ENCODE measurements around the gene SYTL2.

The SYTL2 gene

DNA sequence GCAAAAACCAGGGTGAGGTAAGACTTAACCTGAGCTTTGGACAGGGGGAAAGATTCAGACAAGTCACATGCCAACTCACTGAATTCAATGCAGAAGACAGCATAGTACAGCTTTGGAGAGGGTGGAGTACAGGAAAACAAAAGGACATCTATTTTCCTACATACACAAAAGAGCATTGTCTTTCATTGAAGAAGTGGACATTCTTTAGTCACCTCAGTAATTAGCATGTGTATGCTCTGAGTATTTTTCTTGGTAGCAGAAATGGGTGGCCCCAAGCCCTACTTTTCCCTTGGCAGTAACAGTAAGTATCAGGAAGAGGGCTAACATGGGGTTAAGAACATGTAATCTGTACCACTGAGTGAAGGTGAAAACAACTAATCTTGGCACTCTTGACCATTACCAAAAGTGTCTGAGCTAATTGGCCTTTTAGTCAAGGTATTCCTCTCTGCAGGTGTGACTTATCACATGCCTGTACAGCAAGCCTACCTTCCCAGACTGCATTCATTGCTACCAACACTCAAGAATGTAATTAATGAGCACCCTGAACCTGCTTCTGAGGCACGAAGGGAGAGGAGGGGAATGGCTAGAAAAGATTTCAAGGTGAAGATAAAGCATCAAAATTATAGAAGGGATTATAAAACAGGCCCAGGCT, 33.9 kb downstream of the SYTL2 start:
- DNase-seq (ENCODE audit: low spot score in 2 of 2): peak; percentile 60 to 91
- H3K9me3 ChIP-seq: no peaks in the 10 kb centered on the region
- in situ Hi-C loops (cut with MboI; ENCODE audit: low sequenced_read_pairs): no loop called here
- no peaks in the 10 kb centered on the region for H3K36me3 ChIP-seq (replicated peaks)
- peaks cover 13% of the 10 kb centered on the region for H3K4me1 ChIP-seq
- no peak overlapping the region for H3K4me3 ChIP-seq
- H3K27me3 ChIP-seq (ENCODE audit: low read depth): no peaks in the 10 kb centered on the region

- no peak overlapping the region for H3K4me3 ChIP-seq
- H3K36me3 ChIP-seq (replicated peaks): no peaks in the 10 kb centered on the region
- in situ Hi-C loops (cut with MboI; ENCODE audit: low sequenced_read_pairs): no loop called here
- no peaks in the 10 kb centered on the region for H3K9me3 ChIP-seq
- H3K4me1 ChIP-seq: peaks cover 13% of the 10 kb centered on the region
- H3K27me3 ChIP-seq (ENCODE audit: low read depth): no peaks in the 10 kb centered on the region
- DNase-seq (ENCODE audit: low spot score in 2 of 2): no peak
Observed at GRCh38 chr11:85774256-85775101, 36.5 kb downstream of the SYTL2 start.

- DNase-seq (ENCODE audit: low spot score in 2 of 2): no peak
- no peaks in the 10 kb centered on the region for H3K36me3 ChIP-seq (replicated peaks)
- in situ Hi-C loops (cut with MboI; ENCODE audit: low sequenced_read_pairs): no loop called here
- no peaks in the 10 kb centered on the region for H3K27me3 ChIP-seq (ENCODE audit: low read depth)
- no peaks in the 10 kb centered on the region; the same call in 1 of the 2 replicates for H3K9me3 ChIP-seq
- peaks cover 13% of the 10 kb centered on the region for H3K4me1 ChIP-seq
- H3K4me3 ChIP-seq: no peak overlapping the region
Observed at GRCh38 chr11:85772695-85773094, 38.2 kb downstream of the SYTL2 start.

DNA sequence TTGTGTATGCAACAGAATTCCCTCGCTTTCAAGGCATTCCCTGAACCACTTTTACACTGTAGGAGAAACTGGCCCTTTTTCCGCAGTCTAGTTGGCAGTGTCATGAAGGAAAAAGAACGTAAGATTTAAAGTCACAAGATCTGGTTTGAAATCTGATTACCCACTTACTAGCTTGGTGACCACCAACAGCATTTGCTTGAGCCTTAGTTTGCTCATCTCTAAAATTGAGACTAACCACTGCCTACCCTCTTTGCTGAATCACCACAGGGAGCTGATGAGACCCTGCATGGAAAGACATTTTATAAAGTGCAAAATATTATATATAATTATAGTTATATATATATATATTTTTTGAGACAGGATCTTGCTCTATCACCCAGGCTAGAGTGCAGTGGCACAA, 39.4 kb downstream of the SYTL2 start:
- no peak for DNase-seq (ENCODE audit: low spot score in 2 of 2)
- in situ Hi-C loops (cut with MboI; ENCODE audit: low sequenced_read_pairs): no loop called here
- no peaks in the 10 kb centered on the region; the same call in 1 of the 2 replicates for H3K9me3 ChIP-seq
- peaks cover 4% of the 10 kb centered on the region for H3K4me1 ChIP-seq
- H3K36me3 ChIP-seq (replicated peaks): no peaks in the 10 kb centered on the region
- no peaks in the 10 kb centered on the region; the same call in 1 of the 2 replicates for H3K27me3 ChIP-seq (ENCODE audit: low read depth)
- no peak overlapping the region for H3K4me3 ChIP-seq

GRCh38 chr11:85769771-85770170, 41.2 kb downstream of the SYTL2 start:
- Histone ChIP-seq H3K9me3 (no peaks in the 10 kb centered on the region; the same call in 1 of the 2 replicates), H3K36me3 (replicated peaks) (no peaks in the 10 kb centered on the region), H3K4me1 (no peaks in the 10 kb centered on the region), H3K27me3 (ENCODE audit: low read depth) (no peaks in the 10 kb centered on the region; the same call in 1 of the 2 replicates), H3K4me3 (no peak overlapping the region)
- DNase-seq (ENCODE audit: low spot score in 2 of 2): no peak
- in situ Hi-C loops (cut with MboI; ENCODE audit: low sequenced_read_pairs): no loop called here

DNA sequence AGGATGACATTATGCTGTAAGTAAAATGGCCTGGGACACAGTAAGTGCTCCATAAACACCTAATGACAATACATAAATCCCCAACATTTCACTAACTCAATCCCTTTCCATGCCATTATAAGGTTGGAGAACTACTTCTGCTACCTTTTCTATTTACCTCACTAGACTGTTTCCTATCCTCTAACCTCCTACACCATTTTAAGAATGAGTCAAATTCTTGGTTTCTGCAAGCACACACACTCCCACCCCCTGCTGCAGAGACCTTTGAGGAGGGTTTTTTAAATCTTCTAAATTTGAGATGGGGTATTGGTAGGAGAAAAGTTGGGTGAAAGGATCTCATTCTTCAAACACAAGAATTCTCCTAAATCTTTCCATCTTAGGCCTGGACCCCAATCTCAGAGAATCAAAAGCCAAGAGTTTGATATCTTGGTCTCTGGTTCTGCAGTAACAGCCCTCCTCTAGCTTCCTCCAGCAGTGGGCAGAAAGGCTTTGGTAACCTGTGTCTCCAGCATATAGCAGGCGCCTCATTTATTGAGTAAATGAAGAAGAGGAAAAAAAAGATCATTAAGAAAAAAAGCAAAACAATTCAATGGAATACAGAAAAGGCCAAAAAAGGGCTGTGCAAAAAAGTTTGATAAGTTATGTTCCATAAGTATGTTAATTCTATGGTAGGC, 42.3 kb downstream of the SYTL2 start:
- Histone ChIP-seq H3K4me1 (no peaks in the 10 kb centered on the region), H3K4me3 (no peak overlapping the region), H3K27me3 (ENCODE audit: low read depth) (no peaks in the 10 kb centered on the region; the same call in 1 of the 2 replicates), H3K36me3 (replicated peaks) (no peaks in the 10 kb centered on the region), H3K9me3 (no peaks in the 10 kb centered on the region; the same call in 1 of the 2 replicates)
- DNase-seq (ENCODE audit: low spot score in 2 of 2): no peak
- in situ Hi-C loops (cut with MboI; ENCODE audit: low sequenced_read_pairs): no loop called here

GRCh38 chr11:85767246-85767945, 43.5 kb downstream of the SYTL2 start:
- Histone ChIP-seq H3K4me3 (no peak overlapping the region), H3K36me3 (replicated peaks) (no peaks in the 10 kb centered on the region), H3K4me1 (no peaks in the 10 kb centered on the region), H3K9me3 (no peaks in the 10 kb centered on the region; the same call in 1 of the 2 replicates), H3K27me3 (ENCODE audit: low read depth) (no peaks in the 10 kb centered on the region; the same call in 1 of the 2 replicates)
- DNase-seq (ENCODE audit: low spot score in 2 of 2): no peak
- in situ Hi-C loops (cut with MboI; ENCODE audit: low sequenced_read_pairs): no loop called here

- DNase-seq (ENCODE audit: low spot score in 2 of 2): no peak
- H3K4me1 ChIP-seq: no peaks in the 10 kb centered on the region
- no peaks in the 10 kb centered on the region; the same call in 1 of the 2 replicates for H3K9me3 ChIP-seq
- no peak overlapping the region for H3K4me3 ChIP-seq
- no peaks in the 10 kb centered on the region for H3K36me3 ChIP-seq (replicated peaks)
- no peaks in the 10 kb centered on the region; the same call in 1 of the 2 replicates for H3K27me3 ChIP-seq (ENCODE audit: low read depth)
- in situ Hi-C loops (cut with MboI; ENCODE audit: low sequenced_read_pairs): no loop called here
Observed at GRCh38 chr11:85766721-85767161, 44.2 kb downstream of the SYTL2 start.

GRCh38 chr11:85764796-85765195, 46.1 kb downstream of the SYTL2 start:
- no peak for DNase-seq (ENCODE audit: low spot score in 2 of 2)
- Histone ChIP-seq H3K36me3 (replicated peaks) (no peaks in the 10 kb centered on the region), H3K4me3 (no peak overlapping the region), H3K4me1 (no peaks in the 10 kb centered on the region), H3K27me3 (ENCODE audit: low read depth) (no peaks in the 10 kb centered on the region; the same call in 1 of the 2 replicates), H3K9me3 (no peaks in the 10 kb centered on the region; the same call in 1 of the 2 replicates)
- in situ Hi-C loops (cut with MboI; ENCODE audit: low sequenced_read_pairs): no loop called here

DNA sequence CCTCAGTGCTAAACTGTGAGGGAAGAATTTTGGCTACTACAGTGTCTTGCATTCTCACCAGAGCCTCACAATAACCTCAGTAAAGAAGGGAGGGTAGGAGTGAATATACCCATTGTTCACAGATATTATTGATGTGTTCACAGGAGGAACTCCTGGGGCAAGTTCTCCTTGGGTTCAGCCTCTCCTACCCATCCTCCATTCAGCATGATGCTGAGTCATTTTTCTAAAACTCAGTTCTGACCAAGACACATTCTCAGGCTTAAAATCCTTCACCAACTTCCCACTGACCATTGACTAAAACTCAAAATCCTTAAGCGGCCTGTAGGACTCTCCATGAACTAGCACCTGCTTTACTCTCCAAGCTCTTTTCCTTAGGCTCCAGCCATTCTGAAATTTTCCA, 48.7 kb downstream of the SYTL2 start:
- Histone ChIP-seq H3K27me3 (ENCODE audit: low read depth) (no peaks in the 10 kb centered on the region; the same call in 1 of the 2 replicates), H3K9me3 (no peaks in the 10 kb centered on the region), H3K36me3 (replicated peaks) (no peaks in the 10 kb centered on the region), H3K4me1 (no peaks in the 10 kb centered on the region), H3K4me3 (no peak overlapping the region)
- no peak for DNase-seq (ENCODE audit: low spot score in 2 of 2)
- in situ Hi-C loops (cut with MboI; ENCODE audit: low sequenced_read_pairs): no loop called here

DNA sequence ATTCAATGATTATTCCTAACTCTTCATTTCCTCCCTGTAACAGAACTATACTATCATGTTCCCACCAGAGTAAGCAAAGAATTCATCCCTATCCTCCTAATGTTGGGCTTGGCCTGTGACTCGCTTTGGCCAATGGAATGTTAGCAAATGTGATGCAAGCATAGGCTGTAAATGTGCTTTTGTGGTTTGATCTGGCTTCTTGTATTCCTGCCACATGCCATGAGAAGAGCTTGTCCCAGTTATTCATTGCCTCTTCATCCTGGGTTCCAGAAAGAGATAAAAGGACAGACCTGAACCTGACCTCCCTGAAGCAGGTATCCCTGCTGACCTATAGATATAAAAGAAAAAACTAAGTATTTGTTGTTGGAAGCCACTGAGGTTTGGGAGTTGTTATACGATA, 51.0 kb downstream of the SYTL2 start:
- DNase-seq (ENCODE audit: low spot score in 2 of 2): no peak
- Histone ChIP-seq H3K27me3 (ENCODE audit: low read depth) (no peaks in the 10 kb centered on the region), H3K36me3 (replicated peaks) (no peaks in the 10 kb centered on the region), H3K4me1 (no peaks in the 10 kb centered on the region), H3K9me3 (no peaks in the 10 kb centered on the region), H3K4me3 (no peak overlapping the region)
- in situ Hi-C loops (cut with MboI; ENCODE audit: low sequenced_read_pairs): no loop called here

- Histone ChIP-seq H3K27me3 (ENCODE audit: low read depth) (no peaks in the 10 kb centered on the region), H3K4me3 (no peak overlapping the region), H3K9me3 (no peaks in the 10 kb centered on the region), H3K4me1 (no peaks in the 10 kb centered on the region), H3K36me3 (replicated peaks) (no peaks in the 10 kb centered on the region)
- in situ Hi-C loops (cut with MboI; ENCODE audit: low sequenced_read_pairs): no loop called here
- DNase-seq (ENCODE audit: low spot score in 2 of 2): no peak
Observed at GRCh38 chr11:85758480-85759039, 52.4 kb downstream of the SYTL2 start.

DNA sequence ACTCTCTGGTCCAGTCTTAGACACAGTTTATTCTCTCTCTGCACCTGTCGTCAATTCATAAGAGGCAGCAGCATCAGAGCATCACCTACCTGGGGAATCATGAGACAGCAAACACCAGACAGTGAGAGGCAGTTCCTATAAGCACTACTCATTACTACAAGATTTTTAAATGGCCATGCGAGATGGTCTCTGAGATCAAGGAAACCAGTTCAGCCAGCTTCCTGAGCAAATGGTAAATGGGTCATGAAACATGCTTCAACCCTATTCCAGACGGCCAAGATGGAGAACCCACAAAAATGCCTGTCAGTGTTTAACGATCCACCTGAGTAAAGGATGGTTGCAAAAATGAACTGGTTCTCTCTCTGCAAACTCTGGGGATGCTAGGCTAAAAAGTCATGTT, 52.9 kb downstream of the SYTL2 start:
- no peak for DNase-seq (ENCODE audit: low spot score in 2 of 2)
- no peaks in the 10 kb centered on the region for H3K36me3 ChIP-seq (replicated peaks)
- H3K9me3 ChIP-seq: no peaks in the 10 kb centered on the region
- no peaks in the 10 kb centered on the region for H3K27me3 ChIP-seq (ENCODE audit: low read depth)
- H3K4me1 ChIP-seq: no peaks in the 10 kb centered on the region
- in situ Hi-C loops (cut with MboI; ENCODE audit: low sequenced_read_pairs): no loop called here
- H3K4me3 ChIP-seq: no peak overlapping the region

Data from HAP-1 (cell line).